GM12801 (cell line): ENCODE measurements around the gene TMEM25.

ENCODE experiments used
- TF ChIP-seq, protein P1 (sequence below): IDR thresholded peaks from one replicate; pipeline ENCODE4 v1.5.1; 2011; ENCODE audit warnings: control low read depth; ENCODE audit not compliant: insufficient read length; ENCODE audit errors: extremely low read depth

TMEM25 gene

DNA sequence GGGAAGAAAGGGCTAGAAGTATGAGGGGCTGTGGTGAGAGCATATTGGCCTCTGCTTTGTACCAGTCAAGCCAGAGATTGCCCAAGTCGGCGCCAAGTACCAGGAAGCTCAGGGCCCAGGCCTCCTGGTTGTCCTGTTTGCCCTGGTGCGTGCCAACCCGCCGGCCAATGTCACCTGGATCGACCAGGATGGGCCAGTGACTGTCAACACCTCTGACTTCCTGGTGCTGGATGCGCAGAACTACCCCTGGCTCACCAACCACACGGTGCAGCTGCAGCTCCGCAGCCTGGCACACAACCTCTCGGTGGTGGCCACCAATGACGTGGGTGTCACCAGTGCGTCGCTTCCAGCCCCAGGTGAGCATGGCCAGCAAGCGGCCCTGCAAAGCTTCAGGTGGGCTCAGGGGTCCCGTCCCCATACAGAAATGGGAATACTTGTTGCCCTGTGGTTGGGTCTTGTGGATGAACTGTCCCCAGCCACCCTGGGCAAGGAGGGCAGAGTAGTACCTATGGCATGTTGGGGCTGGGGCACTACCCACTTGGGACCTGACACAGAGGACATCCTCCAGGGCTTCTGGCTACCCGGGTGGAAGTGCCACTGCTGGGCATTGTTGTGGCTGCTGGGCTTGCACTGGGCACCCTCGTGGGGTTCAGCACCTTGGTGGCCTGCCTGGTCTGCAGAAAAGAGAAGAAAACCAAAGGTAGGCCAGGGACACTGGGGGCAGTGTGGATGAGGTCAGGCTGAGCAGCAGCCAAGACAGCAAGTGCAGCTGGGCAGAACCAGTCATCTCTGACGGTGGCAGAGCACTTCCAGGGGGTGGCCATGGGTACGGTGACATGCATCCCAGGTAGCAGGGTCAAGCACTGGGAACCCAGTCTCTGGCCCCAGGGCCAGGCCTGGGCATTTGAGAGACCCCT is 2.1 kb downstream of the TMEM25 start:
- TF ChIP-seq, protein P1, sequence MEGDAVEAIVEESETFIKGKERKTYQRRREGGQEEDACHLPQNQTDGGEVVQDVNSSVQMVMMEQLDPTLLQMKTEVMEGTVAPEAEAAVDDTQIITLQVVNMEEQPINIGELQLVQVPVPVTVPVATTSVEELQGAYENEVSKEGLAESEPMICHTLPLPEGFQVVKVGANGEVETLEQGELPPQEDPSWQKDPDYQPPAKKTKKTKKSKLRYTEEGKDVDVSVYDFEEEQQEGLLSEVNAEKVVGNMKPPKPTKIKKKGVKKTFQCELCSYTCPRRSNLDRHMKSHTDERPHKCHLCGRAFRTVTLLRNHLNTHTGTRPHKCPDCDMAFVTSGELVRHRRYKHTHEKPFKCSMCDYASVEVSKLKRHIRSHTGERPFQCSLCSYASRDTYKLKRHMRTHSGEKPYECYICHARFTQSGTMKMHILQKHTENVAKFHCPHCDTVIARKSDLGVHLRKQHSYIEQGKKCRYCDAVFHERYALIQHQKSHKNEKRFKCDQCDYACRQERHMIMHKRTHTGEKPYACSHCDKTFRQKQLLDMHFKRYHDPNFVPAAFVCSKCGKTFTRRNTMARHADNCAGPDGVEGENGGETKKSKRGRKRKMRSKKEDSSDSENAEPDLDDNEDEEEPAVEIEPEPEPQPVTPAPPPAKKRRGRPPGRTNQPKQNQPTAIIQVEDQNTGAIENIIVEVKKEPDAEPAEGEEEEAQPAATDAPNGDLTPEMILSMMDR: no peak

DNA sequence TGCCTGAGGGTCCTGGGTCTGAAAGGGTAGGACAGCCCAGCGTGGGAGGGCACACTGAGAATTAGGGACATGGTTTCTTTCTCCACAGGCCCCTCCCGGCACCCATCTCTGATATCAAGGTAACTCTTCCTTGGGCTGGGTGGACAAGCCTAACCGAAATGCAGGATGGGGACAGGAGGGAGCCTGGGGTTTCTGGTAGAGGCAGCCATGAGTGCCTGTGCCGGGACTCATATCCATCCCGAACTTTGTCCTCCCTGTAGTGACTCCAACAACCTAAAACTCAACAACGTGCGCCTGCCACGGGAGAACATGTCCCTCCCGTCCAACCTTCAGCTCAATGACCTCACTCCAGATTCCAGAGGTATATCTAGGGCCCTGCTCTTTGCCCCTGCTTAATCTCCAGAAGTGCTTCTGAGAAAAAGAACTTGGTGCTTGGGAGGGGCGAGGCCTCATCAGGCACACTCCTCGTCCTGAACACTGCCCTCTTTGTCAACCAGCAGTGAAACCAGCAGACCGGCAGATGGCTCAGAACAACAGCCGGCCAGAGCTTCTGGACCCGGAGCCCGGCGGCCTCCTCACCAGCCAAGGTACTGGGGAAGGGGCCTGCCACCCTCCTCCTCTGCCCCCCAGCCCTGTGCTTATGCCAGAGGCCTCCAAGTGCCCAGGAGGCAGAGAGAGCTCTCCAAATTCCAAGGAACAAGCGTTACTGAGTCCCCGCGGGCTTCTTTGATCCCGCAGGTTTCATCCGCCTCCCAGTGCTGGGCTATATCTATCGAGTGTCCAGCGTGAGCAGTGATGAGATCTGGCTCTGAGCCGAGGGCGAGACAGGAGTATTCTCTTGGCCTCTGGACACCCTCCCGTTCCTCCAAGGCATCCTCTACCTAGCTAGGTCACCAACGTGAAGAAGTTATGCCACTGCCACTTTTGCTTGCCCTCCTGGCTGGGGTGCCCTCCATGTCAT is 3.1 kb downstream of the TMEM25 start:
- TF ChIP-seq, protein P1: no peak

DNA sequence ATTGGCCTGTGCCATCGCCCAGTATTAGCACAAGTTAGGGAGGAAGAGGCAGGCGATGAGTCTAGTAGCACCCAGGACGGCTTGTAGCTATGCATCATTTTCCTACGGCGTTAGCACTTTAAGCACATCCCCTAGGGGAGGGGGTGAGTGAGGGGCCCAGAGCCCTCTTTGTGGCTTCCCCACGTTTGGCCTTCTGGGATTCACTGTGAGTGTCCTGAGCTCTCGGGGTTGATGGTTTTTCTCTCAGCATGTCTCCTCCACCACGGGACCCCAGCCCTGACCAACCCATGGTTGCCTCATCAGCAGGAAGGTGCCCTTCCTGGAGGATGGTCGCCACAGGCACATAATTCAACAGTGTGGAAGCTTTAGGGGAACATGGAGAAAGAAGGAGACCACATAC is 4.3 kb downstream of the TMEM25 start:
- TF ChIP-seq, protein P1: no peak

DNA sequence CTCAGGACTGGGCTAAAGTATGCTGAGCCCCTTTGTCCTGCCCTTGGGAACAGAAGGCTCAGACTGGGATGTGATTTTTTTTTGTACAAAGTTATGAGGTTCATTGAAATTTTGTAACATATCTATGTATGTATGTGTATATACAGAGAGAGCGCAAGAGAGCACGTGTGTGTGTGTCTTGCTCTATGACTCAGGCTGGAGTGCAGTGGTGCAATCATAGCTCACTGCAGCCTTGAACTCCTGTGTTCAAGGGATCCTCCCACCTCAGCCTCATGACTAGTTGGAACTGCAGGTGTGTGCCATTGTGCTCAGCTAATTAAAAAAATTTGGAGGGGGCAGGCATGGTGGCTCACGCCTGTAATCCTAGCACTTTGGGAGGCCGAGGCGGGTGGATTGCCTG is 5.7 kb downstream of the TMEM25 start:
- TF ChIP-seq, protein P1: no peak

DNA sequence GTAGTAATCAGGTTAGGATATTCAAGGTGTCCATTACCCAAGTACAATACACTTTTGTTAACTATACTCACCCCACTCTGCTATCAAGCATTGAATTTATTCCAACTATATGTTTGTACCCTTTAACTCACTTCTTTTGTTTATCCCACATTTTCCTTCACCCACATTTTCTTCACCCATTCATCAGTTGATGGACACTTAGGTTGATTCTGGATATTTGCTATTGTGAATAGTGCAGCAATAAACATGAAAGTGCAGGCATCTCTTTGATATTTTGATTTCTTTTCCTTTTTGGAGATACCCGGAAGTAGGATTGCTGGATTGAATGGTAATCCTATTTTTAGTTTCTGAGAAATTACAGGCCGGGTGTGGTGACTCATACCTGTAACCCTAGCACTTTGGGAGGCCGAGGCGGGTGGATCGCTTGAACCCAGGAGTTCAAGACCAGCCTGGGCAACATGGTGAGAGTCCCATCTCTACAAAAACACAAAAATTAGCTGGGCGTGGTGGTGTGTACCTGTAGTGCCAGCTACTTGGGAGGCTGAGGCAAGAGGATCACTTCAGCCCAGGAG is 6.5 kb downstream of the TMEM25 start:
- TF ChIP-seq, protein P1: no peak

DNA sequence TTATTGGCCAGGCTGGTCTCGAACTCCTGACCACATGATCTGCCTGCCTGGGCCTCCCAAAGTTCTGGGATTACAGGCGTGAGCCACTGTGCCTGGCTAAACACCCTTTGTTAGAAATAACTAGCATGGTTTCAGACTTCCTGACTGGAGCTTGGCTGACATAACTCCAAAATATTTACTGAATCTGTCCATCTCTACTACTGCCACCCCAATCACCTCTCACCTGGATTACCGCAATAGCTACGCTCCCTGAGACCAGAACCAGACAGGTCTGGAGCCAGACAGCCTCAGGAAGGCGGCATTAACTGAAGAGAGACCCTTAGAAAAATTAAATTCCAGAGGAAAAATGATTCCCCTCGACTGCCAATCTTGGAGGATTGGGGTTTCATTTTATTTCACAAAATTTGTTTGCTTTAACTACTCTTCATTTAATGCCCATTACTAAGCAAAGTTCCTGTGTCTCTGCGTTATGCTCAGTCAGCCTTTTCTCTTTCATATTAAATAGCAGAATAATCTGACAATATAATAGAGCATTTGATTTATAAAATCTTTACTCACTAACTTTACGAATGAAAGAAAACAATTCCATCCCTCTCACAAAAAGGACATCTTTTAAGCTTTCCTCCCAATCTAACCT is 13.1 kb downstream of the TMEM25 start:
- TF ChIP-seq, protein P1: no peak
